Ovary (tissue), 3 donors: ENCODE results near the gene SPATA12.

Experiments used
- EP300 ChIP-seq: sonication (generic); formaldehyde crosslinking; IDR thresholded peaks from one replicate; pipeline ENCODE4 v1.6.1; 2017; ENCODE audit warnings: antibody characterized with exemption
- POLR2A ChIP-seq: fragments of 450-650 bp; IDR thresholded peaks from one replicate; pipeline ENCODE4 v1.6.1; 2017; ENCODE audit warnings: antibody characterized with exemption, mild to moderate bottlenecking, moderate library complexity
- TF ChIP-seq, protein P1 (sequence below), 3 donors: fragments of 450-650 bp in 2 of 3; fragments of 200-600 bp in 1 of 3; IDR thresholded peaks; one replicate each; pipeline versions ENCODE4 v1.5.1 to v1.8.0; 2016 to 2022; ENCODE audit warnings: antibody characterized with exemption in 3 of 3, mild to moderate bottlenecking in 1 of 3
- donor health status: DM: no; HTN: no; CAD: no.

DNA sequence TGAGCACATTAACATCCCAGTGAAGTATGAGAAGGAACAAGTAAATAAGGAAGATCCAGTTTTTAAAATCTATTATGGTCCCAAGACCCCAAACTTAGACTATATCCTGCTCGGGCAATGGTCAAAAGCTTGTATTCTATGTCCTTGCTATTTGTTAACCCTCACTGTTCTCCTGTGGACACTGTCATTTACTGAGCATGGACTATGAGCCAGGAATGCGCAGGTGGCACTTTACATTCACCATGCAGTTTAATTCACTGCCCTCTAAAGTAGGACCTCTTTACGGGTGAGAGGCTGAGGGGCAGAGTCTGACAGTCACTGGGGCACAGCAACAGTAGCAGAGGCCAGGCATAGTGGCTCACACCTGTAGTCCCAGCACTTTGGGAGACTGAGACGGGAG lies 28.6 kb downstream of the SPATA12 start:
- TF ChIP-seq, protein P1, sequence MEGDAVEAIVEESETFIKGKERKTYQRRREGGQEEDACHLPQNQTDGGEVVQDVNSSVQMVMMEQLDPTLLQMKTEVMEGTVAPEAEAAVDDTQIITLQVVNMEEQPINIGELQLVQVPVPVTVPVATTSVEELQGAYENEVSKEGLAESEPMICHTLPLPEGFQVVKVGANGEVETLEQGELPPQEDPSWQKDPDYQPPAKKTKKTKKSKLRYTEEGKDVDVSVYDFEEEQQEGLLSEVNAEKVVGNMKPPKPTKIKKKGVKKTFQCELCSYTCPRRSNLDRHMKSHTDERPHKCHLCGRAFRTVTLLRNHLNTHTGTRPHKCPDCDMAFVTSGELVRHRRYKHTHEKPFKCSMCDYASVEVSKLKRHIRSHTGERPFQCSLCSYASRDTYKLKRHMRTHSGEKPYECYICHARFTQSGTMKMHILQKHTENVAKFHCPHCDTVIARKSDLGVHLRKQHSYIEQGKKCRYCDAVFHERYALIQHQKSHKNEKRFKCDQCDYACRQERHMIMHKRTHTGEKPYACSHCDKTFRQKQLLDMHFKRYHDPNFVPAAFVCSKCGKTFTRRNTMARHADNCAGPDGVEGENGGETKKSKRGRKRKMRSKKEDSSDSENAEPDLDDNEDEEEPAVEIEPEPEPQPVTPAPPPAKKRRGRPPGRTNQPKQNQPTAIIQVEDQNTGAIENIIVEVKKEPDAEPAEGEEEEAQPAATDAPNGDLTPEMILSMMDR (IDR thresholded peaks at IDR 0.05) = no peak
- TF ChIP-seq POLR2A (no peak), EP300 (no peak)
